ENCODE data around the gene SGCD. TPM values are rescaled to one million over a fixed set of nuclear protein-coding genes. Genes with fewer than 3 reads are reported as not detected.

SGCD gene
- total RNA-seq, 1 experiment from 2014 or later, result not detected

DNA sequence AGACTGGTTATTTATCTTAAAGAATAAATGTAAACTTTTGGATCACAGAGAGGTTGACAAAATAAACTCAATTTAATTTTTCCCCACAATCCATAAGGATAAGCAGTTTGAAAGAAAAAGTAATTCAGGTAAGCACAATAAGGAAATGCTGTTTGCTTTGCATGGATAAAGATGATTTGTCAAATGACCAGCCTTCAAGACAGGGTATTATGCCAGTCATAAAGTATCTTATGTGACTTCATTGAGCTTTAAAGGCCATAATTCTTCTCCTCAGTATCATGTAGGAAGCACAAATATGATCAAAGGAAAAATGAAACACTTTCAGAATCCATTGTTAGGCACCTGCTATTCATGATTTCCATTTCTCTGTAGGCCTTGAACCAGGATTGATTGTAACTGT, 342.5 kb downstream of the SGCD start:
- BruUV-seq (replicated peaks), result no TSS peak
- Histone ChIP-seq H3K36me3 (ENCODE audit: control insufficient read depth in 1 of 2, insufficient read depth in 2 of 2, low read length in 2 of 2) (no peaks in the 10 kb centered on the region), H4K20me1 (ENCODE audit: insufficient read depth) (no peaks in the 10 kb centered on the region), H3K9ac (ENCODE audit: low read length) (no peak overlapping the region), H3K27ac (ENCODE audit: low read depth, low read length) (no peak overlapping the region), H3K9me3 (ENCODE audit: control insufficient read depth in 1 of 2, insufficient read depth in 1 of 2, low read depth in 1 of 2, low read length in 2 of 2) (no peaks in the 10 kb centered on the region), H3K79me2 (ENCODE audit: insufficient read depth, low read length) (no peaks in the 10 kb centered on the region), H3K4me2 (ENCODE audit: low read length) (no peak overlapping the region), H3K9me2 (ENCODE audit: insufficient read depth) (no peaks in the 10 kb centered on the region), H3K4me3 (replicated peaks in 1 of 2; ENCODE audit: low read depth in 1 of 2, low read length in 2 of 2) (no peak overlapping the region), H2AFZ (ENCODE audit: low read depth, low read length, poor library complexity, severe bottlenecking) (no peak overlapping the region), H3K4me1 (ENCODE audit: control insufficient read depth in 1 of 2, insufficient read depth in 2 of 2, low read length in 2 of 2) (no peaks in the 10 kb centered on the region), H3K27me3 (ENCODE audit: insufficient read depth, low read length) (no peaks in the 10 kb centered on the region)
- no peak for DNase-seq (ENCODE audit: low read depth, low spot score)
- ChIA-PET RAD21 (ENCODE audit: low non-redundant PET in 1 of 2, low total read pairs in 2 of 2, uncharacterized antibody in 2 of 2, unreplicated experiment in 2 of 2) (no interaction called here), CTCF (no interaction called here), POLR2A (no interaction called here)
- no peak for ATAC-seq
- intact Hi-C loops (cut with micrococcal nuclease), result no loop called here
- TF ChIP-seq, protein P1, sequence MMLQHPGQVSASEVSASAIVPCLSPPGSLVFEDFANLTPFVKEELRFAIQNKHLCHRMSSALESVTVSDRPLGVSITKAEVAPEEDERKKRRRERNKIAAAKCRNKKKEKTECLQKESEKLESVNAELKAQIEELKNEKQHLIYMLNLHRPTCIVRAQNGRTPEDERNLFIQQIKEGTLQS (IDR thresholded peaks at IDR 0.05), result no peak
- TF ChIP-seq RAD21 (IDR thresholded peaks at IDR 0.05; ENCODE audit: low read depth) (no peak), JUND (IDR thresholded peaks at IDR 0.05) (no peak), POLR2A (IDR thresholded peaks at IDR 0.05; ENCODE audit: borderline replicate concordance, extremely low read depth, insufficient read depth, insufficient read length) (no peak), TCF7L2 (IDR thresholded peaks at IDR 0.05; ENCODE audit: borderline replicate concordance, extremely low read depth, insufficient read depth, insufficient read length) (no peak), EZH2 (IDR thresholded peaks at IDR 0.05) (no peak), CEBPB (IDR thresholded peaks at IDR 0.05; ENCODE audit: low read depth) (no peak), SRF (IDR thresholded peaks at IDR 0.05; ENCODE audit: low read depth) (no peak), EZH2phosphoT487 (IDR thresholded peaks at IDR 0.05; ENCODE audit: borderline replicate concordance) (no peak), FOSL1 (IDR thresholded peaks at IDR 0.05; ENCODE audit: low read depth) (no peak), SP1 (IDR thresholded peaks at IDR 0.05; ENCODE audit: low read depth) (no peak), ZNF274 (IDR thresholded peaks at IDR 0.05; ENCODE audit: low read depth, low read length) (no peak), POLR2AphosphoS5 (IDR thresholded peaks at IDR 0.05; ENCODE audit: low read depth, low read length) (no peak), ELF1 (IDR thresholded peaks at IDR 0.05; ENCODE audit: borderline replicate concordance, low read depth) (no peak), YY1 (IDR thresholded peaks at IDR 0.05; ENCODE audit: extremely low read depth, insufficient replicate concordance, low read depth, low read length) (no peak), EGR1 (IDR thresholded peaks at IDR 0.05; ENCODE audit: low read depth) (no peak), SIN3A (IDR thresholded peaks at IDR 0.05; ENCODE audit: low read depth) (no peak)
- TF ChIP-seq, protein P2, sequence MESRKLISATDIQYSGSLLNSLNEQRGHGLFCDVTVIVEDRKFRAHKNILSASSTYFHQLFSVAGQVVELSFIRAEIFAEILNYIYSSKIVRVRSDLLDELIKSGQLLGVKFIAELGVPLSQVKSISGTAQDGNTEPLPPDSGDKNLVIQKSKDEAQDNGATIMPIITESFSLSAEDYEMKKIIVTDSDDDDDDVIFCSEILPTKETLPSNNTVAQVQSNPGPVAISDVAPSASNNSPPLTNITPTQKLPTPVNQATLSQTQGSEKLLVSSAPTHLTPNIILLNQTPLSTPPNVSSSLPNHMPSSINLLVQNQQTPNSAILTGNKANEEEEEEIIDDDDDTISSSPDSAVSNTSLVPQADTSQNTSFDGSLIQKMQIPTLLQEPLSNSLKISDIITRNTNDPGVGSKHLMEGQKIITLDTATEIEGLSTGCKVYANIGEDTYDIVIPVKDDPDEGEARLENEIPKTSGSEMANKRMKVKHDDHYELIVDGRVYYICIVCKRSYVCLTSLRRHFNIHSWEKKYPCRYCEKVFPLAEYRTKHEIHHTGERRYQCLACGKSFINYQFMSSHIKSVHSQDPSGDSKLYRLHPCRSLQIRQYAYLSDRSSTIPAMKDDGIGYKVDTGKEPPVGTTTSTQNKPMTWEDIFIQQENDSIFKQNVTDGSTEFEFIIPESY (IDR thresholded peaks at IDR 0.05; ENCODE audit: extremely low read depth, insufficient replicate concordance, low read length), result no peak
- TF ChIP-seq, protein P3, sequence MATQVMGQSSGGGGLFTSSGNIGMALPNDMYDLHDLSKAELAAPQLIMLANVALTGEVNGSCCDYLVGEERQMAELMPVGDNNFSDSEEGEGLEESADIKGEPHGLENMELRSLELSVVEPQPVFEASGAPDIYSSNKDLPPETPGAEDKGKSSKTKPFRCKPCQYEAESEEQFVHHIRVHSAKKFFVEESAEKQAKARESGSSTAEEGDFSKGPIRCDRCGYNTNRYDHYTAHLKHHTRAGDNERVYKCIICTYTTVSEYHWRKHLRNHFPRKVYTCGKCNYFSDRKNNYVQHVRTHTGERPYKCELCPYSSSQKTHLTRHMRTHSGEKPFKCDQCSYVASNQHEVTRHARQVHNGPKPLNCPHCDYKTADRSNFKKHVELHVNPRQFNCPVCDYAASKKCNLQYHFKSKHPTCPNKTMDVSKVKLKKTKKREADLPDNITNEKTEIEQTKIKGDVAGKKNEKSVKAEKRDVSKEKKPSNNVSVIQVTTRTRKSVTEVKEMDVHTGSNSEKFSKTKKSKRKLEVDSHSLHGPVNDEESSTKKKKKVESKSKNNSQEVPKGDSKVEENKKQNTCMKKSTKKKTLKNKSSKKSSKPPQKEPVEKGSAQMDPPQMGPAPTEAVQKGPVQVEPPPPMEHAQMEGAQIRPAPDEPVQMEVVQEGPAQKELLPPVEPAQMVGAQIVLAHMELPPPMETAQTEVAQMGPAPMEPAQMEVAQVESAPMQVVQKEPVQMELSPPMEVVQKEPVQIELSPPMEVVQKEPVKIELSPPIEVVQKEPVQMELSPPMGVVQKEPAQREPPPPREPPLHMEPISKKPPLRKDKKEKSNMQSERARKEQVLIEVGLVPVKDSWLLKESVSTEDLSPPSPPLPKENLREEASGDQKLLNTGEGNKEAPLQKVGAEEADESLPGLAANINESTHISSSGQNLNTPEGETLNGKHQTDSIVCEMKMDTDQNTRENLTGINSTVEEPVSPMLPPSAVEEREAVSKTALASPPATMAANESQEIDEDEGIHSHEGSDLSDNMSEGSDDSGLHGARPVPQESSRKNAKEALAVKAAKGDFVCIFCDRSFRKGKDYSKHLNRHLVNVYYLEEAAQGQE (IDR thresholded peaks at IDR 0.05; ENCODE audit: low read depth), result no peak
- TF ChIP-seq, protein P4, sequence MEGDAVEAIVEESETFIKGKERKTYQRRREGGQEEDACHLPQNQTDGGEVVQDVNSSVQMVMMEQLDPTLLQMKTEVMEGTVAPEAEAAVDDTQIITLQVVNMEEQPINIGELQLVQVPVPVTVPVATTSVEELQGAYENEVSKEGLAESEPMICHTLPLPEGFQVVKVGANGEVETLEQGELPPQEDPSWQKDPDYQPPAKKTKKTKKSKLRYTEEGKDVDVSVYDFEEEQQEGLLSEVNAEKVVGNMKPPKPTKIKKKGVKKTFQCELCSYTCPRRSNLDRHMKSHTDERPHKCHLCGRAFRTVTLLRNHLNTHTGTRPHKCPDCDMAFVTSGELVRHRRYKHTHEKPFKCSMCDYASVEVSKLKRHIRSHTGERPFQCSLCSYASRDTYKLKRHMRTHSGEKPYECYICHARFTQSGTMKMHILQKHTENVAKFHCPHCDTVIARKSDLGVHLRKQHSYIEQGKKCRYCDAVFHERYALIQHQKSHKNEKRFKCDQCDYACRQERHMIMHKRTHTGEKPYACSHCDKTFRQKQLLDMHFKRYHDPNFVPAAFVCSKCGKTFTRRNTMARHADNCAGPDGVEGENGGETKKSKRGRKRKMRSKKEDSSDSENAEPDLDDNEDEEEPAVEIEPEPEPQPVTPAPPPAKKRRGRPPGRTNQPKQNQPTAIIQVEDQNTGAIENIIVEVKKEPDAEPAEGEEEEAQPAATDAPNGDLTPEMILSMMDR (IDR thresholded peaks at IDR 0.05 in 2 of 3, conservative IDR thresholded peaks at IDR 0.05 in 1 of 3; ENCODE audit: borderline replicate concordance in 1 of 3, insufficient read depth in 1 of 3, low read depth in 2 of 3, low read length in 2 of 3), result no peak

All from HCT116 (cell line).